Activated CD8-positive, alpha-beta T cell treated with anti-CD3 and anti-CD28 coated beads for 36 hours (primary cell): ENCODE results near the gene QRSL1. TPM values are rescaled to one million over a fixed set of nuclear protein-coding genes. Genes with fewer than 3 reads are reported as not detected.

Experiments used
- ATAC-seq: fragments of 200-7000 bp; cut with Tn5 transposase; one replicate; pipeline ENCODE4 v1.10.0; 2021; ENCODE audit warnings: mild to moderate bottlenecking, moderate library complexity
- CTCF ChIA-PET: fragments of 350-600 bp; sonication (Branson Sonifier 250); formaldehyde crosslinking; loops from one replicate; lab custom pipeline; 2021; ENCODE audit warnings: antibody characterized with exemption; lab: Charles Lee
- POLR2A ChIA-PET: fragments of 350-600 bp; sonication (Branson Sonifier 250); formaldehyde crosslinking; loops from one replicate; lab custom pipeline; 2021; ENCODE audit warnings: antibody characterized with exemption; lab: Charles Lee
- DNase-seq: peaks from one replicate; pipeline ENCODE4 v3.0.0-alpha.2; 2020
- H3K27ac Mint-ChIP-seq: one replicate; pipeline ENCODE4 v1.8.0; 2021; ENCODE audit warnings: mild to moderate bottlenecking, mixed read lengths
- H3K27me3 Mint-ChIP-seq: one replicate; pipeline ENCODE4 v1.8.0; 2021; ENCODE audit warnings: mixed read lengths
- H3K36me3 Mint-ChIP-seq: one replicate; pipeline ENCODE4 v1.8.0; 2021; ENCODE audit warnings: low read depth, mixed read lengths
- H3K4me1 Mint-ChIP-seq: one replicate; pipeline ENCODE4 v1.8.0; 2021; ENCODE audit warnings: low read depth, mixed read lengths
- H3K4me3 Mint-ChIP-seq: one replicate; pipeline ENCODE4 v1.8.0; 2021; ENCODE audit warnings: mild to moderate bottlenecking, moderate library complexity, mixed read lengths
- H3K9me3 Mint-ChIP-seq: one replicate; pipeline ENCODE4 v1.8.0; 2021; ENCODE audit warnings: mixed read lengths
- intact Hi-C: fragments of 100-400 bp; cut with micrococcal nuclease; formaldehyde crosslinking; loops from one replicate; pipeline ENCODE4 v1.10.0; 2022
- total RNA-seq, 2 experiments: library from RNA; stranded (reverse); gene quantifications; one replicate each; pipeline ENCODE4 v1.2.3, GENCODE V29; 2021
- TF ChIP-seq, protein P1 (sequence below): fragments of 200-600 bp; IDR thresholded peaks from one replicate; pipeline ENCODE4 v1.8.0; 2022; ENCODE audit warnings: antibody characterized with exemption, mild to moderate bottlenecking

Gene QRSL1
- total RNA-seq, 2 experiments from 2014 or later = 16.6 to 20.8 TPM

DNA sequence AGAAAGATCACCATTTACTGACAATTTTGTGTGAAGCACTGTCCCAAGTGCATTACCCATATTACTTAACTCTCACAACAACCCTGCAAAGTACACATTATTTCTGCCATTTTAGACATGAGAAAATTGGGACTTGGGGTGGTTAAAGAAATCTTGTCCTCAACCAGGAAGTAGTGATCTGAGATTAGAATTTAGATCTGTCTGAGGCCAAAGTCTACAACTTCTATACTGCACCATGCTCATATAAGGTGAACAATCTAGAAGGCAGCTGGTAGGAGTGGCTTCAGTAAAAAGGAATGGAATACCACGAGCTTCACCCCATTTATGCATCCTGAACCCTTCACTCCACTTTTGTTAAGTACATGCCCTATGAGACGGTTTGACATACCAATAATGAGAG, 87.6 kb downstream of the QRSL1 start:
- H3K27me3 Mint-ChIP-seq = peaks cover 8% of the 10 kb centered on the region
- ATAC-seq = no peak

More for the DNA sequence above, 87.6 kb downstream of the QRSL1 start:
- Mint-ChIP-seq H3K4me1 (no peaks in the 10 kb centered on the region), H3K9me3 (no peaks in the 10 kb centered on the region), H3K4me3 (no peak overlapping the region), H3K27ac (no peak overlapping the region), H3K36me3 (no peaks in the 10 kb centered on the region)
- ChIA-PET POLR2A (no interaction called here), CTCF (no interaction called here)
- no peak for DNase-seq
- TF ChIP-seq, protein P1, sequence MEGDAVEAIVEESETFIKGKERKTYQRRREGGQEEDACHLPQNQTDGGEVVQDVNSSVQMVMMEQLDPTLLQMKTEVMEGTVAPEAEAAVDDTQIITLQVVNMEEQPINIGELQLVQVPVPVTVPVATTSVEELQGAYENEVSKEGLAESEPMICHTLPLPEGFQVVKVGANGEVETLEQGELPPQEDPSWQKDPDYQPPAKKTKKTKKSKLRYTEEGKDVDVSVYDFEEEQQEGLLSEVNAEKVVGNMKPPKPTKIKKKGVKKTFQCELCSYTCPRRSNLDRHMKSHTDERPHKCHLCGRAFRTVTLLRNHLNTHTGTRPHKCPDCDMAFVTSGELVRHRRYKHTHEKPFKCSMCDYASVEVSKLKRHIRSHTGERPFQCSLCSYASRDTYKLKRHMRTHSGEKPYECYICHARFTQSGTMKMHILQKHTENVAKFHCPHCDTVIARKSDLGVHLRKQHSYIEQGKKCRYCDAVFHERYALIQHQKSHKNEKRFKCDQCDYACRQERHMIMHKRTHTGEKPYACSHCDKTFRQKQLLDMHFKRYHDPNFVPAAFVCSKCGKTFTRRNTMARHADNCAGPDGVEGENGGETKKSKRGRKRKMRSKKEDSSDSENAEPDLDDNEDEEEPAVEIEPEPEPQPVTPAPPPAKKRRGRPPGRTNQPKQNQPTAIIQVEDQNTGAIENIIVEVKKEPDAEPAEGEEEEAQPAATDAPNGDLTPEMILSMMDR = no peak
- intact Hi-C loops = no loop called here

Other genes starting within 250 kb of the QRSL1 start
- gene RTN4IP1, start 80 bp upstream of the QRSL1 start, total RNA-seq = 1 to 10 TPM; 8.4 to 9.6 TPM